Transverse colon (tissue), 4 donors: ENCODE measurements around the gene P2RX7. TPM values are rescaled to one million over a fixed set of nuclear protein-coding genes. Genes with fewer than 3 reads are reported as not detected.

Experiments
- DNase-seq: peaks from one replicate; pipeline ENCODE4 v3.0.0-alpha.2; 2019
- H3K27ac ChIP-seq, 4 donors: fragments of 200-600 bp; sonication (generic); 2 replicates each; pipeline ENCODE4 v1.5.1; 2016 to 2018; ENCODE audit warnings: inconsistent platforms in 4 of 4
- H3K27me3 ChIP-seq: fragments of 200-600 bp; sonication (generic); 2 replicates; pipeline ENCODE4 v1.5.1; 2017; ENCODE audit warnings: inconsistent platforms
- H3K36me3 ChIP-seq, 4 donors: fragments of 200-600 bp; sonication (generic); 2 replicates each; pipeline ENCODE4 v1.5.1; 2017 to 2019; ENCODE audit warnings: inconsistent platforms in 4 of 4
- H3K4me1 ChIP-seq, 4 donors: fragments of 200-600 bp; sonication (generic); 2 replicates each; pipeline ENCODE4 v1.5.1; 2017 to 2020; ENCODE audit warnings: inconsistent platforms in 4 of 4
- H3K4me3 ChIP-seq, 4 donors: fragments of 200-600 bp; sonication (generic); 1 replicate in 1 of 4; 2 replicates in 3 of 4; pipeline versions ENCODE4 v1.5.1 to v1.6.1; 2017 to 2019; ENCODE audit warnings: inconsistent platforms in 4 of 4
- H3K9me3 ChIP-seq, 2 donors: fragments of 200-600 bp; sonication (generic); 2 replicates each; pipeline ENCODE4 v1.5.1; 2017 to 2019; ENCODE audit warnings: inconsistent platforms in 2 of 2
- EP300 ChIP-seq: sonication (generic); formaldehyde crosslinking; IDR thresholded peaks from one replicate; pipeline ENCODE4 v1.6.1; 2017; ENCODE audit warnings: antibody characterized with exemption, low read depth
- POLR2A ChIP-seq: fragments of 450-650 bp; IDR thresholded peaks from one replicate; pipeline ENCODE4 v1.6.1; 2016; ENCODE audit warnings: antibody characterized with exemption, mild to moderate bottlenecking, moderate library complexity
- POLR2AphosphoS5 ChIP-seq, 3 donors: sonication (generic); formaldehyde crosslinking; IDR thresholded peaks; one replicate each; pipeline ENCODE4 v1.6.1; 2016; ENCODE audit warnings: antibody characterized with exemption in 3 of 3
- WGBS, 2 donors: methylation state at CpG; one replicate each; pipeline ENCODE4 v1.1.5; 2018; ENCODE audit warnings: low coverage in 1 of 2; 5-methylcytosine and 5-hydroxymethylcytosine counted together
- in situ Hi-C, 4 donors: fragments of 200-750 bp; cut with MboI; loops; one replicate each; pipeline versions ENCODE4 v1.15.0 to v1.15.1; 2017; ENCODE audit warnings: low sequenced_read_pairs in 3 of 4, low pct_ligation_motif_present in 1 of 4, low pct_unique_long_range_greater_than_20kb in 1 of 4
- intact Hi-C: fragments of 100-400 bp; cut with DNase I; formaldehyde crosslinking; loops from one replicate; pipeline ENCODE4 v1.15.1; 2023; ENCODE audit warnings: low total_unique reads
- small RNA-seq, 4 donors: library from RNA; depleted of rRNA; stranded (forward); fragments of <200 nt; gene quantifications; one replicate each; pipeline ENCODE3, GENCODE V24; 2016
- total RNA-seq, 4 donors: library from RNA; depleted of rRNA; stranded (reverse); fragments of >200 nt; gene quantifications; one replicate each; pipeline ENCODE4 v1.1.0, GENCODE V29; 2016
- TF ChIP-seq, protein P1 (sequence below), 5 experiments: fragments of 200-600 bp in 3 of 5; fragments of 450-650 bp in 2 of 5; sonication (generic) in 3 of 5; IDR thresholded peaks; 1 replicate in 2 of 5; 2 replicates in 3 of 5; pipeline ENCODE4 v1.5.1; 2016 to 2017; ENCODE audit warnings: antibody characterized with exemption in 5 of 5, inconsistent platforms in 3 of 5, mild to moderate bottlenecking in 2 of 5, moderate library complexity in 1 of 5

The P2RX7 gene
- total RNA-seq, 4 donors from 2014 or later, result 0.96 to 7.1 (median 5.1) TPM

DNA sequence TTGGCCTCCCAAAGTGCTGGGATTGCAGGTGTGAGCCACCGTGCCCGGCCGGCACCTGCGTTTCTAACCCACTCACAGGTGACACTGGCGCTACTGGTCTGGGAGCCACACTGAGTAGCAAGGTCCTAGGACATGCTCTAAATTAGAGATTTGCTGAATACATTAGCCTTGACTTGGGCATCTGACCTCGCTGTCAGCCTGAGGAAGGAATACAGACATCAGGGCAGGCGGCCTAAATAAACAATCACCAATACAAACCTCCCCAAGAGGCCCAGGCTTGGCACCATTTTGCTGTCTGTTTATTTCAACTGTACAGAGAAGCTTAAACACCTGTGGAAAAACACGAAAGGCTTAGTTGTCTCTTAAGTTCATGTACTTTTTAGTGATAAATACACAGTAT is 104.7 kb downstream of the P2RX7 start:
- H3K36me3 ChIP-seq, result peaks cover 0 to 21% (median 5%) of the 10 kb centered on the region in 4 donors

More for the DNA sequence above, 104.7 kb downstream of the P2RX7 start:
- no peaks in the 10 kb centered on the region for H3K9me3 ChIP-seq
- no peak overlapping the region for H3K27ac ChIP-seq
- in situ Hi-C loops, result no loop called here
- intact Hi-C loops, result no loop called here
- H3K4me3 ChIP-seq, result no peak overlapping the region
- no peaks in the 10 kb centered on the region for H3K27me3 ChIP-seq
- DNase-seq, result no peak
- peaks cover 0 to 38% (median 23%) of the 10 kb centered on the region in 4 donors for H3K4me1 ChIP-seq
- TF ChIP-seq POLR2AphosphoS5 (IDR thresholded peaks at IDR 0.05) (no peak), EP300 (no peak), POLR2A (no peak)
- TF ChIP-seq, protein P1, sequence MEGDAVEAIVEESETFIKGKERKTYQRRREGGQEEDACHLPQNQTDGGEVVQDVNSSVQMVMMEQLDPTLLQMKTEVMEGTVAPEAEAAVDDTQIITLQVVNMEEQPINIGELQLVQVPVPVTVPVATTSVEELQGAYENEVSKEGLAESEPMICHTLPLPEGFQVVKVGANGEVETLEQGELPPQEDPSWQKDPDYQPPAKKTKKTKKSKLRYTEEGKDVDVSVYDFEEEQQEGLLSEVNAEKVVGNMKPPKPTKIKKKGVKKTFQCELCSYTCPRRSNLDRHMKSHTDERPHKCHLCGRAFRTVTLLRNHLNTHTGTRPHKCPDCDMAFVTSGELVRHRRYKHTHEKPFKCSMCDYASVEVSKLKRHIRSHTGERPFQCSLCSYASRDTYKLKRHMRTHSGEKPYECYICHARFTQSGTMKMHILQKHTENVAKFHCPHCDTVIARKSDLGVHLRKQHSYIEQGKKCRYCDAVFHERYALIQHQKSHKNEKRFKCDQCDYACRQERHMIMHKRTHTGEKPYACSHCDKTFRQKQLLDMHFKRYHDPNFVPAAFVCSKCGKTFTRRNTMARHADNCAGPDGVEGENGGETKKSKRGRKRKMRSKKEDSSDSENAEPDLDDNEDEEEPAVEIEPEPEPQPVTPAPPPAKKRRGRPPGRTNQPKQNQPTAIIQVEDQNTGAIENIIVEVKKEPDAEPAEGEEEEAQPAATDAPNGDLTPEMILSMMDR (IDR thresholded peaks at IDR 0.05), result no peak
- WGBS, 2 donors, result 69 to 90% methylated on average over 2 to 8 of the region's 8 CpGs

Small RNA genes lying within 50 kb of the gene (small RNA-seq; reads per million reads assigned to genes)
- gene AC079602.1 (0 reads per million in 4 donors), gene RF00156 (0 reads per million in 4 donors), gene Z98941.1 (0 reads per million in 4 donors)

Other genes with a start within 250 kb of the P2RX7 start
- 10 to 100 TPM; 34.7 to 45.4 (median 41.6) TPM for gene SPPL3, start 228.5 kb upstream of the P2RX7 start, total RNA-seq
- gene HNF1A, start 154.3 kb upstream of the P2RX7 start, total RNA-seq, result 10 to 100 TPM; 16.5 to 71.4 (median 23.6) TPM
- 10 to 100 TPM in 2 of 4 donors, 1 to 10 TPM in 2; 7.0 to 32.2 (median 18.0) TPM for gene C12orf43, start 116.4 kb upstream of the P2RX7 start, total RNA-seq
- 10 to 100 TPM in 2 of 4 donors, 1 to 10 TPM in 2; 5.2 to 18.7 (median 11.5) TPM for gene OASL, start 93.6 kb upstream of the P2RX7 start, total RNA-seq
- 100 to 1,000 TPM; 103 to 435 (median 217) TPM for gene P2RX4, start 77.3 kb downstream of the P2RX7 start, total RNA-seq
- 100 to 1,000 TPM in 1 of 4 donors, 10 to 100 TPM in 3; 17.5 to 155 (median 47.7) TPM for gene CAMKK2, start 163.8 kb downstream of the P2RX7 start, total RNA-seq
- 100 to 1,000 TPM; 101 to 184 (median 129) TPM for gene ANAPC5, start 219.5 kb downstream of the P2RX7 start, total RNA-seq